Prostate gland (tissue), 2 donors: ENCODE measurements around the gene PSMA7. TPM values are rescaled to one million over a fixed set of nuclear protein-coding genes. Genes with fewer than 3 reads are reported as not detected.

Experiments
- DNase-seq: peaks from one replicate; pipeline ENCODE4 v3.0.0-alpha.2; 2019; ENCODE audit warnings: low spot score
- H3K27ac ChIP-seq, 2 donors: fragments of 200-600 bp; sonication (generic); 2 replicates each; pipeline ENCODE4 v1.5.1; 2017 to 2019
- H3K27me3 ChIP-seq: fragments of 200-600 bp; sonication (generic); replicated peaks from 2 replicates; pipeline ENCODE4 v1.5.1; 2019; ENCODE audit not compliant: insufficient read depth
- H3K36me3 ChIP-seq, 2 donors: fragments of 200-600 bp; sonication (generic); 1 replicate in 1 of 2; 2 replicates in 1 of 2; pipeline versions ENCODE4 v1.5.1 to v1.8.1; 2017 to 2019
- H3K4me1 ChIP-seq: fragments of 200-600 bp; sonication (generic); replicated peaks from 2 replicates; pipeline ENCODE4 v1.5.1; 2019
- H3K4me3 ChIP-seq, 2 donors: fragments of 200-600 bp; sonication (generic); 2 replicates each; pipeline ENCODE4 v1.5.1; 2017 to 2019
- H3K9me3 ChIP-seq: fragments of 200-600 bp; sonication (generic); 2 replicates; pipeline ENCODE4 v1.5.1; 2017
- POLR2A ChIP-seq: fragments of 450-650 bp; IDR thresholded peaks from one replicate; pipeline ENCODE4 v1.6.1; 2016; ENCODE audit warnings: antibody characterized with exemption, mild to moderate bottlenecking
- POLR2AphosphoS5 ChIP-seq: sonication (generic); formaldehyde crosslinking; IDR thresholded peaks from one replicate; pipeline ENCODE4 v1.6.1; 2017; ENCODE audit warnings: antibody characterized with exemption
- WGBS: methylation state at CpG from one replicate; pipeline ENCODE4 v1.1.5; 2018; 5-methylcytosine and 5-hydroxymethylcytosine counted together
- intact Hi-C: fragments of 100-400 bp; cut with DNase I; formaldehyde crosslinking; loops from one replicate; pipeline ENCODE4 v1.14.2; 2022
- total RNA-seq, 2 donors: library from RNA; depleted of rRNA; stranded (reverse); fragments of >200 nt; gene quantifications; one replicate each; pipeline ENCODE4 v1.1.0, GENCODE V29; 2016
- TF ChIP-seq, protein P1 (sequence below), 4 experiments: fragments of 200-600 bp in 2 of 4; fragments of 450-650 bp in 2 of 4; sonication (generic) in 2 of 4; IDR thresholded peaks; 1 replicate in 3 of 4; 2 replicates in 1 of 4; pipeline ENCODE4 v1.5.1; 2016 to 2019; ENCODE audit warnings: antibody characterized with exemption in 4 of 4, mild to moderate bottlenecking in 2 of 4, moderate library complexity in 2 of 4

Gene PSMA7
- total RNA-seq, 2 donors from 2014 or later = 176 to 250 TPM

DNA sequence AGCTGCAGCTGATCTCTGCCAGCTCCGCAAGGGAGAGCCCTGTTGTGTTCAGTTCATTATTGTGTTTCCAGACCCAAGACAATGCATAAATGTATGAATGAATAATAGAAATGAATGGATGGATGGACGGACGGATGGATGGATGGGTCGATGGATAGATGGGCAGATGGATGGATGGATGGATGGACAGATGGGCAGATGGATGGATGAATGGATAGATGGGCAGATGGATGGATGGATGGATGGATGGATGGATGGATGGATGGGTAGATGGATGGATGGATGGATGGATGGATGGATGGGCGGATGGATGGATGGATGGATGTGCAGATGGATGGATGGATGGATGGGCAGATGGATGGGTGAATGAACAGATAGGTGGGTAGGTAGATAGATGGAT, 37.6 kb downstream of the PSMA7 start:
- Histone ChIP-seq H3K36me3 (no peaks in the 10 kb centered on the region), H3K9me3 (no peaks in the 10 kb centered on the region), H3K4me1 (no peaks in the 10 kb centered on the region), H3K27ac (no peak overlapping the region), H3K27me3 (no peaks in the 10 kb centered on the region), H3K4me3 (no peak overlapping the region)
- intact Hi-C loops = no loop called here
- no peak for DNase-seq
- TF ChIP-seq POLR2A = no peak
- no peak for TF ChIP-seq POLR2AphosphoS5
- TF ChIP-seq, protein P1, sequence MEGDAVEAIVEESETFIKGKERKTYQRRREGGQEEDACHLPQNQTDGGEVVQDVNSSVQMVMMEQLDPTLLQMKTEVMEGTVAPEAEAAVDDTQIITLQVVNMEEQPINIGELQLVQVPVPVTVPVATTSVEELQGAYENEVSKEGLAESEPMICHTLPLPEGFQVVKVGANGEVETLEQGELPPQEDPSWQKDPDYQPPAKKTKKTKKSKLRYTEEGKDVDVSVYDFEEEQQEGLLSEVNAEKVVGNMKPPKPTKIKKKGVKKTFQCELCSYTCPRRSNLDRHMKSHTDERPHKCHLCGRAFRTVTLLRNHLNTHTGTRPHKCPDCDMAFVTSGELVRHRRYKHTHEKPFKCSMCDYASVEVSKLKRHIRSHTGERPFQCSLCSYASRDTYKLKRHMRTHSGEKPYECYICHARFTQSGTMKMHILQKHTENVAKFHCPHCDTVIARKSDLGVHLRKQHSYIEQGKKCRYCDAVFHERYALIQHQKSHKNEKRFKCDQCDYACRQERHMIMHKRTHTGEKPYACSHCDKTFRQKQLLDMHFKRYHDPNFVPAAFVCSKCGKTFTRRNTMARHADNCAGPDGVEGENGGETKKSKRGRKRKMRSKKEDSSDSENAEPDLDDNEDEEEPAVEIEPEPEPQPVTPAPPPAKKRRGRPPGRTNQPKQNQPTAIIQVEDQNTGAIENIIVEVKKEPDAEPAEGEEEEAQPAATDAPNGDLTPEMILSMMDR (IDR thresholded peaks at IDR 0.05) = no peak
- WGBS = 81% methylated on average over 5 of the region's 5 CpGs

DNA sequence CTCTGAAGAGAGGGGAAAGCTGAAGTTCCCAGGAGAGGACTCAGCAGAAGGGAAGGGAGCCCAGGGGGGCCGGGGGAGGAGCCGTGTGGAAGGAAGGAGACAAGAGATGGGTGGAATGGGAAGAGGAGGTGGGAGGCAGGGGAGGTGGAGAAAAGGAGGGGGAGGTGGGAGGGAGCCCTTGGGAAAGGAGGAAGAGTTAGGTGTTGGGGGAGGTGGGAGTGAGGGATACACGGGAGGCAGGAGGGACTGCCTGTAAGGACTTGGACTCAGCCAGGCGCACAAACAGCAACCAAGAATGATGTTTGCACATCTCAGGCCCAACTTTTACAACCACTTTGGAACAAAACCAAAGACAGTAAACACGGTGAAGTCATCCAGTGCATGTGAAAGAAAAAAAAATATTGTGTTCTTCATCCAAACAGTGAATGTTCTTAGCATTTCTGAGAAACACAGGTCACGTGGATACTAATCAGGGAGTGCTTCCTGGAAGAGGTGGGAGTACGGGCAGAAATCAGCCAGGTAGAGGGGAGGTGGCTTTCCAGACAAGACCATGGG, 38.3 kb downstream of the PSMA7 start:
- H3K27me3 ChIP-seq = no peaks in the 10 kb centered on the region
- H3K9me3 ChIP-seq = no peaks in the 10 kb centered on the region
- DNase-seq = peak; percentile 53
- intact Hi-C loops = no loop called here
- 9% methylated on average over 7 of the region's 7 CpGs for WGBS
- no peaks in the 10 kb centered on the region for H3K4me1 ChIP-seq
- no peak overlapping the region for H3K4me3 ChIP-seq
- no peak for TF ChIP-seq POLR2A
- TF ChIP-seq POLR2AphosphoS5 = peak; percentile 75
- no peaks in the 10 kb centered on the region for H3K36me3 ChIP-seq
- no peak overlapping the region for H3K27ac ChIP-seq

DNA sequence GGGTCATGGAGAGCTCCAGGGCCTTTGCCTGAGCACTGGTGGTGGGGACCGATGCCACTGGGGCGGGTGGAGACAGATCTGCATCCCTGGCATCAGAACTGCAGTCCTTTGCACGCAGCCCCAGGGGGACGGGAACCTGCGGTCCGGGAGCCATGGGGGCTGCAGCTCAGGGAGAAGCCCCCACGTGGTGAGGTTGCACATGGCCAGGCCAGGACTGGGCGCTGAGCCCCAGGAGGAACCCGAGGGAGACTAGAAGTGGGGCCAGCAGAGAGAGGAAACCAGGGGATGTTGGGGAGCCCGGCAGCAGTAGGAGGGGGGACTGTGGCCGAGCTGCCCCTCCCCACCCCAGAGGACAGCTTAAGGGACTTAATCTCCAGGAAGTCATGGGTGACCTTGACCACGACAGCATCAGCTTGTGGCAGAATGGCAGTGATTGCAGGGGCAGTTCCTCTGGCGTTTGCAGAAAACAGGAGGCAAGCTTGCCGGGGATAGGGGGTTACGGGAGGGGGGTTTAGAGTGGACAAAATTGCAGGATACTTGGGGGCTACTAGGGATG, 38.9 kb downstream of the PSMA7 start:
- 39% methylated on average over 15 of the region's 15 CpGs for WGBS

DNA sequence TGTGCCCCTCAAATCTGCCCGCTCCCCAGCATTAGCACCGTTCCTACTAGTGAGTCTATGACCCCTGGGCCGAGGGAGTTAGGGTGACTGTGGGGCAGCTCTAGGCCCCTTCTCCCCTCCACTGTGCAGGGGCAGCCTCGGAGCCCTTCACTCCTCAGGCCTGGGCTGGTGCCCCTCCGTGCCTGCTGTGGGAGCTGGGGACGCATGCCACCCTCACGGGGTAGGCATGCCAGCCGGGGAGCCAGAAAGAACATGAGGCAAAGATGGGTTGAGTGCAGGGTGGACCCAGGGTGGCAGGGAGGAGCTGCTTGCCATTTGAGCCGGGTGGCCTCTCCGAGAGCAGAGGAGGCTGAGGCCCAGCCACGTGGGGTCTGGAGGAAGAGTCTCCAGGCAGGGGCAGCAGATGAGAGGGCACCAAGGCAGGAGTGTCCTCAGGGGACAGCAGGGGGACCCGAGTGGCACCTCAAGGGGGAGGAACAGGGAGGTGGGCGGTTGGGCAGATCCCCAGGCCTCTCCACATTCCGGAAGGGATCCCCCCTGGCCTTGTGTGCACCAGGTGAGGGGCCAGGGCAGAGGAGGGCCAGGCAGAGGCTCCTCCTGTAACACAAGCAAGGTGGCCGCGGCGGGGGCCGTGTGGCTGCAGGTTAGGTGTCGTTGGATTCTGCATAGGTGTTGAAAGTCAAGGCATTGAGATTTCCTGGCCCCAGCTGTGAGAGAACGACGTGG, 39.5 kb downstream of the PSMA7 start:
- H3K9me3 ChIP-seq = no peaks in the 10 kb centered on the region
- no peak overlapping the region for H3K4me3 ChIP-seq
- no peaks in the 10 kb centered on the region for H3K36me3 ChIP-seq
- no peaks in the 10 kb centered on the region for H3K4me1 ChIP-seq
- 81% methylated on average over 21 of the region's 21 CpGs for WGBS
- intact Hi-C loops = no loop called here
- TF ChIP-seq, protein P1 (IDR thresholded peaks at IDR 0.05) = no peak
- TF ChIP-seq POLR2A (no peak), POLR2AphosphoS5 (no peak)
- no peak for DNase-seq
- no peak overlapping the region for H3K27ac ChIP-seq
- no peaks in the 10 kb centered on the region for H3K27me3 ChIP-seq

More for the DNA sequence above, 38.9 kb downstream of the PSMA7 start:
- no peaks in the 10 kb centered on the region for H3K4me1 ChIP-seq
- H3K9me3 ChIP-seq = no peaks in the 10 kb centered on the region
- H3K27ac ChIP-seq = no peak overlapping the region
- H3K36me3 ChIP-seq = no peaks in the 10 kb centered on the region
- no peaks in the 10 kb centered on the region for H3K27me3 ChIP-seq
- no peak overlapping the region for H3K4me3 ChIP-seq
- TF ChIP-seq POLR2A = no peak
- TF ChIP-seq POLR2AphosphoS5 = no peak
- TF ChIP-seq, protein P1 (IDR thresholded peaks at IDR 0.05) = no peak
- no peak for DNase-seq
- intact Hi-C loops = no loop called here

DNA sequence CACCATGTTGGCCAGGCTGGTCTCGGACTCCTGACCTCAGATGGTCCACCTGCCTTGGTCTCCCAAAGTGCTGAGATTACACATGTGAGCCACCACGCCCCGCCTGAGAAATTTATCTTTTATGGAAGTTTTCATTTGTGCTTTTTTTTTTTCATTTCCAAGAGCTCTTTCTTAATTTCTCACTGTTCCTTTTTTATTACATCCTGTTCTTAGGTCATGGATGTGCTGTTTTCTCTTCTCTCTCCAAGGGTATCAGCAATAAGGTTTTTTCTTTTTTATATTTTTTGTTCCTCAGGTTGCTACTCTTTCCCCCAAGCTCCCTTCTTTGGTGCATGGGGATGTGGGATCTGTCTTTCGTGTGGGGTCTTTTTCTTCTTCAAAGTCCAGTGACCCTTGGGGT, 42.1 kb downstream of the PSMA7 start:
- no peaks in the 10 kb centered on the region for H3K27me3 ChIP-seq
- H3K4me1 ChIP-seq = no peaks in the 10 kb centered on the region
- TF ChIP-seq POLR2AphosphoS5 = no peak
- no peak for TF ChIP-seq POLR2A
- TF ChIP-seq, protein P1 (IDR thresholded peaks at IDR 0.05) = no peak
- no peak overlapping the region for H3K27ac ChIP-seq
- intact Hi-C loops = no loop called here
- no peak for DNase-seq
- WGBS = 91% methylated on average over 4 of the region's 4 CpGs
- H3K36me3 ChIP-seq = no peaks in the 10 kb centered on the region
- no peak overlapping the region for H3K4me3 ChIP-seq
- no peaks in the 10 kb centered on the region for H3K9me3 ChIP-seq
